ENCODE data around the gene PCDH15. TPM values are rescaled to one million over a fixed set of nuclear protein-coding genes. Genes with fewer than 3 reads are reported as not detected.

Gene PCDH15
- total RNA-seq, 1 experiment from 2014 or later = 0.59 TPM

DNA sequence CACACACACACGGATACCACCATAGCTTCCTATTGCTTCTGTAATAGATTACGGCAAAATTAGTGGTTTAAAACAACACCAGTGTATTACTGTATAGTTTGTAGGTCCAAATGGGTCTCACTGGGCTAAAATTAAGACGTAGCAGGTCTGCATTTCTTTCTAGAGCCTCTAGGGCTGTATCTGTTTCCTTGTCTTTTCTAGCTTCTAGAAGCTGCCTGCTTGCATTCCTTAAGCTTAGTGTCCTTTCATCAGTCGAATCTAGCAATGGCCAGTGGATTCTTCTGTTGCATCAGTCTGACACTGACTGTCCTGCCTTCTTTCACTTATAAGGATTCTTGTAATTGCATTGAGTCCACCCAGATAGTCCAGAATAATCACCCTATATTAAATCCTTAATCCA, 882.3 kb downstream of the PCDH15 start (continued):
- TF ChIP-seq IRF2 (CRISPR knock-in tag; IDR thresholded peaks at IDR 0.05; ENCODE audit: borderline replicate concordance, low read depth) (no peak), TEAD4 (CRISPR knock-in tag; IDR thresholded peaks at IDR 0.05) (no peak), MYBL2 (CRISPR knock-in tag; IDR thresholded peaks at IDR 0.05) (no peak), ETV6 (CRISPR knock-in tag; IDR thresholded peaks at IDR 0.05) (no peak), ZNF416 (CRISPR knock-in tag; IDR thresholded peaks at IDR 0.05) (no peak)
- TF ChIP-seq, protein P1, sequence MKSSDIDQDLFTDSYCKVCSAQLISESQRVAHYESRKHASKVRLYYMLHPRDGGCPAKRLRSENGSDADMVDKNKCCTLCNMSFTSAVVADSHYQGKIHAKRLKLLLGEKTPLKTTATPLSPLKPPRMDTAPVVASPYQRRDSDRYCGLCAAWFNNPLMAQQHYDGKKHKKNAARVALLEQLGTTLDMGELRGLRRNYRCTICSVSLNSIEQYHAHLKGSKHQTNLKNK (CRISPR knock-in tag; IDR thresholded peaks at IDR 0.05) = no peak
- TF ChIP-seq, protein P2, sequence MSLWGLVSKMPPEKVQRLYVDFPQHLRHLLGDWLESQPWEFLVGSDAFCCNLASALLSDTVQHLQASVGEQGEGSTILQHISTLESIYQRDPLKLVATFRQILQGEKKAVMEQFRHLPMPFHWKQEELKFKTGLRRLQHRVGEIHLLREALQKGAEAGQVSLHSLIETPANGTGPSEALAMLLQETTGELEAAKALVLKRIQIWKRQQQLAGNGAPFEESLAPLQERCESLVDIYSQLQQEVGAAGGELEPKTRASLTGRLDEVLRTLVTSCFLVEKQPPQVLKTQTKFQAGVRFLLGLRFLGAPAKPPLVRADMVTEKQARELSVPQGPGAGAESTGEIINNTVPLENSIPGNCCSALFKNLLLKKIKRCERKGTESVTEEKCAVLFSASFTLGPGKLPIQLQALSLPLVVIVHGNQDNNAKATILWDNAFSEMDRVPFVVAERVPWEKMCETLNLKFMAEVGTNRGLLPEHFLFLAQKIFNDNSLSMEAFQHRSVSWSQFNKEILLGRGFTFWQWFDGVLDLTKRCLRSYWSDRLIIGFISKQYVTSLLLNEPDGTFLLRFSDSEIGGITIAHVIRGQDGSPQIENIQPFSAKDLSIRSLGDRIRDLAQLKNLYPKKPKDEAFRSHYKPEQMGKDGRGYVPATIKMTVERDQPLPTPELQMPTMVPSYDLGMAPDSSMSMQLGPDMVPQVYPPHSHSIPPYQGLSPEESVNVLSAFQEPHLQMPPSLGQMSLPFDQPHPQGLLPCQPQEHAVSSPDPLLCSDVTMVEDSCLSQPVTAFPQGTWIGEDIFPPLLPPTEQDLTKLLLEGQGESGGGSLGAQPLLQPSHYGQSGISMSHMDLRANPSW (CRISPR knock-in tag; conservative IDR thresholded peaks at IDR 0.05; ENCODE audit: low read depth) = no peak
- TF ChIP-seq, protein P3, sequence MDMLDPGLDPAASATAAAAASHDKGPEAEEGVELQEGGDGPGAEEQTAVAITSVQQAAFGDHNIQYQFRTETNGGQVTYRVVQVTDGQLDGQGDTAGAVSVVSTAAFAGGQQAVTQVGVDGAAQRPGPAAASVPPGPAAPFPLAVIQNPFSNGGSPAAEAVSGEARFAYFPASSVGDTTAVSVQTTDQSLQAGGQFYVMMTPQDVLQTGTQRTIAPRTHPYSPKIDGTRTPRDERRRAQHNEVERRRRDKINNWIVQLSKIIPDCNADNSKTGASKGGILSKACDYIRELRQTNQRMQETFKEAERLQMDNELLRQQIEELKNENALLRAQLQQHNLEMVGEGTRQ (CRISPR knock-in tag; IDR thresholded peaks at IDR 0.05) = no peak
- TF ChIP-seq, protein P4, sequence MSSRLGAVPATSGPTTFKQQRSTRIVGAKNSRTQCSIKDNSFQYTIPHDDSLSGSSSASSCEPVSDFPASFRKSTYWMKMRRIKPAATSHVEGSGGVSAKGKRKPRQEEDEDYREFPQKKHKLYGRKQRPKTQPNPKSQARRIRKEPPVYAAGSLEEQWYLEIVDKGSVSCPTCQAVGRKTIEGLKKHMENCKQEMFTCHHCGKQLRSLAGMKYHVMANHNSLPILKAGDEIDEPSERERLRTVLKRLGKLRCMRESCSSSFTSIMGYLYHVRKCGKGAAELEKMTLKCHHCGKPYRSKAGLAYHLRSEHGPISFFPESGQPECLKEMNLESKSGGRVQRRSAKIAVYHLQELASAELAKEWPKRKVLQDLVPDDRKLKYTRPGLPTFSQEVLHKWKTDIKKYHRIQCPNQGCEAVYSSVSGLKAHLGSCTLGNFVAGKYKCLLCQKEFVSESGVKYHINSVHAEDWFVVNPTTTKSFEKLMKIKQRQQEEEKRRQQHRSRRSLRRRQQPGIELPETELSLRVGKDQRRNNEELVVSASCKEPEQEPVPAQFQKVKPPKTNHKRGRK (CRISPR knock-in tag; IDR thresholded peaks at IDR 0.05; ENCODE audit: borderline replicate concordance) = no peak

DNA sequence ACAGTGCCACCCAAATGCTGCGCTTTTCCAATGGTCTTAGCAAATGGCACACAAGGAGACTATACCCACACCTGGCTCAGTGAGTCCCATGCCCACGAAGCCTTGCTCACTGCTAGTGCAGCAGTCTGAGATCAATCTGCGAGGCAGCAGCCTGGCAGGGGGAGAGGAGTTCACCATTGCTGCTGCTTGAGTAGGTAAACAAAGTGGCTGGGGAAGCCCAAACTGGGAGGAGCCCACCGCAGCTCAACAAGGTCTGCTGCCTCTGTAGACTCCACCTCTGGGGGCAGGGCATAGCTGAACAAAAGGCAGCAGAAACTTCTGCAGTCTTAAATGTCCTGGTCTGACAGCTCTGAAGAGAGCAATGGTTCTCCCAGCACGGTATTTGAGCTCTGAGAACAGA, 891.2 kb downstream of the PCDH15 start:
- ChIA-PET POLR2A (no interaction called here), CTCF (no interaction called here)
- ATAC-seq = no peak
- Mint-ChIP-seq H3K4me3 (no peak overlapping the region), H3K27ac (no peak overlapping the region), H3K27me3 (ENCODE audit: low read depth) (peaks cover 7% of the 10 kb centered on the region), H3K4me1 (peaks cover 5% of the 10 kb centered on the region), H3K36me3 (peaks cover 15% of the 10 kb centered on the region), H3K9me3 (peaks cover 39% of the 10 kb centered on the region)
- peak; percentile 30 for DNase-seq (ENCODE audit: low spot score)
- TF ChIP-seq, protein P5, sequence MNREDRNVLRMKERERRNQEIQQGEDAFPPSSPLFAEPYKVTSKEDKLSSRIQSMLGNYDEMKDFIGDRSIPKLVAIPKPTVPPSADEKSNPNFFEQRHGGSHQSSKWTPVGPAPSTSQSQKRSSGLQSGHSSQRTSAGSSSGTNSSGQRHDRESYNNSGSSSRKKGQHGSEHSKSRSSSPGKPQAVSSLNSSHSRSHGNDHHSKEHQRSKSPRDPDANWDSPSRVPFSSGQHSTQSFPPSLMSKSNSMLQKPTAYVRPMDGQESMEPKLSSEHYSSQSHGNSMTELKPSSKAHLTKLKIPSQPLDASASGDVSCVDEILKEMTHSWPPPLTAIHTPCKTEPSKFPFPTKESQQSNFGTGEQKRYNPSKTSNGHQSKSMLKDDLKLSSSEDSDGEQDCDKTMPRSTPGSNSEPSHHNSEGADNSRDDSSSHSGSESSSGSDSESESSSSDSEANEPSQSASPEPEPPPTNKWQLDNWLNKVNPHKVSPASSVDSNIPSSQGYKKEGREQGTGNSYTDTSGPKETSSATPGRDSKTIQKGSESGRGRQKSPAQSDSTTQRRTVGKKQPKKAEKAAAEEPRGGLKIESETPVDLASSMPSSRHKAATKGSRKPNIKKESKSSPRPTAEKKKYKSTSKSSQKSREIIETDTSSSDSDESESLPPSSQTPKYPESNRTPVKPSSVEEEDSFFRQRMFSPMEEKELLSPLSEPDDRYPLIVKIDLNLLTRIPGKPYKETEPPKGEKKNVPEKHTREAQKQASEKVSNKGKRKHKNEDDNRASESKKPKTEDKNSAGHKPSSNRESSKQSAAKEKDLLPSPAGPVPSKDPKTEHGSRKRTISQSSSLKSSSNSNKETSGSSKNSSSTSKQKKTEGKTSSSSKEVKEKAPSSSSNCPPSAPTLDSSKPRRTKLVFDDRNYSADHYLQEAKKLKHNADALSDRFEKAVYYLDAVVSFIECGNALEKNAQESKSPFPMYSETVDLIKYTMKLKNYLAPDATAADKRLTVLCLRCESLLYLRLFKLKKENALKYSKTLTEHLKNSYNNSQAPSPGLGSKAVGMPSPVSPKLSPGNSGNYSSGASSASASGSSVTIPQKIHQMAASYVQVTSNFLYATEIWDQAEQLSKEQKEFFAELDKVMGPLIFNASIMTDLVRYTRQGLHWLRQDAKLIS (CRISPR knock-in tag; IDR thresholded peaks at IDR 0.05; ENCODE audit: borderline replicate concordance) = no peak
- no peak for TF ChIP-seq ETV6 (CRISPR knock-in tag; IDR thresholded peaks at IDR 0.05)
- no peak for TF ChIP-seq ZNF232 (CRISPR knock-in tag; IDR thresholded peaks at IDR 0.05)
- TF ChIP-seq, protein P3 (CRISPR knock-in tag; IDR thresholded peaks at IDR 0.05) = no peak
- no peak for TF ChIP-seq FOXP1 (CRISPR knock-in tag; IDR thresholded peaks at IDR 0.05; ENCODE audit: borderline replicate concordance)
- TF ChIP-seq, protein P6, sequence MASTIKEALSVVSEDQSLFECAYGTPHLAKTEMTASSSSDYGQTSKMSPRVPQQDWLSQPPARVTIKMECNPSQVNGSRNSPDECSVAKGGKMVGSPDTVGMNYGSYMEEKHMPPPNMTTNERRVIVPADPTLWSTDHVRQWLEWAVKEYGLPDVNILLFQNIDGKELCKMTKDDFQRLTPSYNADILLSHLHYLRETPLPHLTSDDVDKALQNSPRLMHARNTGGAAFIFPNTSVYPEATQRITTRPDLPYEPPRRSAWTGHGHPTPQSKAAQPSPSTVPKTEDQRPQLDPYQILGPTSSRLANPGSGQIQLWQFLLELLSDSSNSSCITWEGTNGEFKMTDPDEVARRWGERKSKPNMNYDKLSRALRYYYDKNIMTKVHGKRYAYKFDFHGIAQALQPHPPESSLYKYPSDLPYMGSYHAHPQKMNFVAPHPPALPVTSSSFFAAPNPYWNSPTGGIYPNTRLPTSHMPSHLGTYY (CRISPR knock-in tag; IDR thresholded peaks at IDR 0.05) = no peak
- TF ChIP-seq NR2C2 (CRISPR knock-in tag; IDR thresholded peaks at IDR 0.05) = no peak
- no peak for TF ChIP-seq CREB1 (CRISPR knock-in tag; IDR thresholded peaks at IDR 0.05)
- no peak for TF ChIP-seq ZNF396 (CRISPR knock-in tag; IDR thresholded peaks at IDR 0.05; ENCODE audit: borderline replicate concordance)
- TF ChIP-seq OVOL2 (CRISPR knock-in tag; IDR thresholded peaks at IDR 0.05; ENCODE audit: borderline replicate concordance) = no peak
- TF ChIP-seq, protein P7, sequence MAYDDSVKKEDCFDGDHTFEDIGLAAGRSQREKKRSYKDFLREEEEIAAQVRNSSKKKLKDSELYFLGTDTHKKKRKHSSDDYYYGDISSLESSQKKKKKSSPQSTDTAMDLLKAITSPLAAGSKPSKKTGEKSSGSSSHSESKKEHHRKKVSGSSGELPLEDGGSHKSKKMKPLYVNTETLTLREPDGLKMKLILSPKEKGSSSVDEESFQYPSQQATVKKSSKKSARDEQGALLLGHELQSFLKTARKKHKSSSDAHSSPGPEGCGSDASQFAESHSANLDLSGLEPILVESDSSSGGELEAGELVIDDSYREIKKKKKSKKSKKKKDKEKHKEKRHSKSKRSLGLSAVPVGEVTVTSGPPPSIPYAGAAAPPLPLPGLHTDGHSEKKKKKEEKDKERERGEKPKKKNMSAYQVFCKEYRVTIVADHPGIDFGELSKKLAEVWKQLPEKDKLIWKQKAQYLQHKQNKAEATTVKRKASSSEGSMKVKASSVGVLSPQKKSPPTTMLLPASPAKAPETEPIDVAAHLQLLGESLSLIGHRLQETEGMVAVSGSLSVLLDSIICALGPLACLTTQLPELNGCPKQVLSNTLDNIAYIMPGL (CRISPR knock-in tag; IDR thresholded peaks at IDR 0.05) = no peak

All from WTC11 (cell line).